Colon (tissue), 2 donors: ENCODE data around the gene CAPNS2.

ENCODE experiments used
- FAIRE-seq: peaks from 2 replicates; lab custom pipeline; 2012; peaks lifted over from hg19 to GRCh38; lab: Jason Lieb, UNC
- donor health status: control.
- donor health status: control.

CAPNS2 gene

GRCh38 chr16:55566432-55567175, at the start of gene CAPNS2:
Gene CAPNS2, plus strand, starts transcription at chr16:55566684. Its CDS starts 73 bp downstream, at chr16:55566757.
- no peak for FAIRE-seq

- FAIRE-seq: no peak
These were observed 44.7 kb upstream of the CAPNS2 start for GRCh38 chr16:55521792-55522191.

- no peak for FAIRE-seq
These were observed 40.0 kb upstream of the CAPNS2 start for GRCh38 chr16:55526441-55526840.

GRCh38 chr16:55527885-55528284, 38.6 kb upstream of the CAPNS2 start:
- FAIRE-seq: no peak

GRCh38 chr16:55529018-55529417, 37.5 kb upstream of the CAPNS2 start:
- no peak for FAIRE-seq

GRCh38 chr16:55530316-55530856, 36.1 kb upstream of the CAPNS2 start:
- no peak for FAIRE-seq

GRCh38 chr16:55532227-55532626, 34.3 kb upstream of the CAPNS2 start:
- FAIRE-seq: no peak

GRCh38 chr16:55534756-55535155, 31.7 kb upstream of the CAPNS2 start:
- FAIRE-seq: no peak

GRCh38 chr16:55539049-55539448, 27.4 kb upstream of the CAPNS2 start:
- FAIRE-seq: no peak

GRCh38 chr16:55539488-55539887, 27.0 kb upstream of the CAPNS2 start:
- FAIRE-seq: no peak

- FAIRE-seq: no peak
These were observed 26.3 kb upstream of the CAPNS2 start for GRCh38 chr16:55540221-55540620.

GRCh38 chr16:55542459-55543082, 23.9 kb upstream of the CAPNS2 start:
- FAIRE-seq: no peak

GRCh38 chr16:55543472-55543871, 23.0 kb upstream of the CAPNS2 start:
- FAIRE-seq: no peak

GRCh38 chr16:55552621-55553020, 13.9 kb upstream of the CAPNS2 start:
- FAIRE-seq: no peak

- no peak for FAIRE-seq
These were observed 11.0 kb upstream of the CAPNS2 start for GRCh38 chr16:55555436-55555835.

- no peak for FAIRE-seq
These were observed 9.3 kb upstream of the CAPNS2 start for GRCh38 chr16:55557186-55557585.

- FAIRE-seq: no peak
These were observed 7.3 kb upstream of the CAPNS2 start for GRCh38 chr16:55559233-55559632.

- FAIRE-seq: no peak
These were observed 6.5 kb upstream of the CAPNS2 start for GRCh38 chr16:55559933-55560516.

- FAIRE-seq: no peak
These were observed 5.1 kb upstream of the CAPNS2 start for GRCh38 chr16:55561319-55561848.

- no peak for FAIRE-seq
These were observed 3.5 kb upstream of the CAPNS2 start for GRCh38 chr16:55562936-55563335.

GRCh38 chr16:55563797-55564196, 2.7 kb upstream of the CAPNS2 start:
- FAIRE-seq: no peak

GRCh38 chr16:55565086-55565485, 1.4 kb upstream of the CAPNS2 start:
- no peak for FAIRE-seq

- FAIRE-seq: no peak
These were observed 898 bp downstream of the CAPNS2 start for GRCh38 chr16:55567382-55567781.
